SKM-1 treated with dmso at 0.1 percent for 144 hours (cell line): ENCODE data around the gene PARP1.
"Not testable (repeated sequence)": the region's sequence is repeated elsewhere in the genome, so short reads cannot be mapped to it uniquely, and the experiment has no call there.

Experiments
- DNase-seq: peaks from one replicate; lab custom pipeline; 2025; ENCODE audit not compliant: unreplicated experiment; lab: John Stamatoyannopoulos, UW

The PARP1 gene

GRCh38 chr1:226429858-226430715 lies 22.2 kb upstream of the PARP1 start:
- no peak for DNase-seq

GRCh38 chr1:226428791-226429461 lies 21.0 kb upstream of the PARP1 start:
- DNase-seq = no peak

- no peak for DNase-seq
These were observed 20.5 kb upstream of the PARP1 start for GRCh38 chr1:226428348-226428747.

DNA sequence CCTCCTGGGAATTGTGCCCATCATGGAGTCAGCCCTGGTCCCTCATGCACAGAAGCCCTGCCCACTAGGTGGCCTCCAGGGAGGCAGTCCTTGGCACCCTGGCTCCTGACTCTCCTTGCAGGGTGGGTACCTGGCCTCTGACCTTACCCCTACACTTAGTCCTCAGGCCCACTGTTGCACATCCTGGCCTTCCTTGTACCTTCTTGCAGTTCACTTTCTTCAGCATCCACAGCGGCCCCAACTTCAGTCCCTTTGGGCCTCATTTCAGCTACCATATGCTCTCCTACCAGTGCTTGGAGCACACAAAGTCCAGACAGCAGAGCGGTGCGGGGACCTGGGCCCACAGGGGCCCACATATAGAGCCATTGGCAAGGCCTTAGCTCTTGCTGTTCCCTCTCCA lies 19.2 kb upstream of the PARP1 start:
- no peak for DNase-seq

DNA sequence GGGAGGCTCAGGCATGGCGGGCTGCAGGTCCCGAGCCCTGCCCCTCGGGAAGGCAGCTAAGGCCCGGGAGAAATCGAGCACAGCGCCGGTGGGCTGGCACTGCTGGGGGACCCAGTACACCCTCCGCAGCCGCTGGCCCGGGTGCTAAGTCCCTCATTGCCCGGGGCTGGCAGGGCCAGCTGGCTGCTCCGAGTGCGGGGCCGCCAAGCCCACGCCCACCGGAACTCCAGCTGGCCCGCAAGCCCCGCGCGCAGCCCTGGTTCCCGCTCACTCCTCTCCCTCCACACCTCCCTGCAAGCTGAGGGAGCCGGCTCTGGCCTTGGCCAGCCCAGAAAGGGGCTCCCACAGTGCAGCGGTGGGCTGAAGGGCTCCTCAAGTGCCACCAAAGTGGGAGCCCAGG lies 18.5 kb upstream of the PARP1 start:
- not testable (repeated sequence) for DNase-seq

DNA sequence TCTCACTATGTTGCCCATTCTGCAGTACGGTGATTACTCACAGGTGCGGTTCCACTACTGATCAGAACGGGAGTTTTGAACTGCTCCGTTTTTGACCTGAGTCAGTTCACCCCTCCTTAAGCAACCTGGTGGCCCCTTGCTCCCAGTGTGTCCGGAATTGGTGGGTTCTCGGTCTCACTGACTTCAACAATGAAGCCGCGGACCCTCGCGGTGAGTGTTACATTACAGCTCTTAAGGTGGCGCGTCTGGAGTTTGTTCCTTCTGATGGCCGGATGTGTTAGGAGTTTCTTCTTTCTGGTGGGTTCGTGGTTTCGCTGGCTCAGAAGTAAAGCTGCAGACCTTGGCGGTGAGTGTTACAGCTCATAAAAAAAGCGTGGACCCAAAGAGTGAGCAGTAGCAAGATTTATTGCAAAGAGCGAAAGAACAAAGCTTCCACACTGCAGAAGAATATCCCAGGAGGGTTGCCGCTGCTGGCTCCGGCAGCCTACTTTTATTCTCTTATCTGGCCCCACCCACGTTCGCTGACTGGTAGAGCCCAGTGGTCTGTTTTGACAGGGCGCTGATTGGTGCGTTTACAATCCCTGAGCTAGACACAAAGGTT lies 17.6 kb upstream of the PARP1 start:
- no peak for DNase-seq

DNA sequence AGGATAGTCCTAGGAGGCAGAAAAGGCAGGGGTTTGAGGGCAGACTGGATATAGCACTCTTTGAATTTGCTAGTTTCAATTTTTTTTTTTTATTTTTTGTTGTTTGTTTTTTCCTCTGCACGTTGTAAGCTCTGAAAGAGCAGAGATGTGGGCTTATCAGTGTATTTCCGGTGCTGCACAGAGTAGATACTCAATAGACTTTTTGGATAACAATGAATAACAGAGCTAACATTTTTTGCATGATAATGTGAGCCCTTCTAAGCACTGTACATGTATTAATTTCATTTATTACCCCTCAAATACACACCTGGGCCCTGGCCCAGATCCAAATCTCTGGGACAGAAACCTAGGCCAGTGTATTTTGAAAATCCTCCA lies 17.1 kb upstream of the PARP1 start:
- no peak for DNase-seq

DNA sequence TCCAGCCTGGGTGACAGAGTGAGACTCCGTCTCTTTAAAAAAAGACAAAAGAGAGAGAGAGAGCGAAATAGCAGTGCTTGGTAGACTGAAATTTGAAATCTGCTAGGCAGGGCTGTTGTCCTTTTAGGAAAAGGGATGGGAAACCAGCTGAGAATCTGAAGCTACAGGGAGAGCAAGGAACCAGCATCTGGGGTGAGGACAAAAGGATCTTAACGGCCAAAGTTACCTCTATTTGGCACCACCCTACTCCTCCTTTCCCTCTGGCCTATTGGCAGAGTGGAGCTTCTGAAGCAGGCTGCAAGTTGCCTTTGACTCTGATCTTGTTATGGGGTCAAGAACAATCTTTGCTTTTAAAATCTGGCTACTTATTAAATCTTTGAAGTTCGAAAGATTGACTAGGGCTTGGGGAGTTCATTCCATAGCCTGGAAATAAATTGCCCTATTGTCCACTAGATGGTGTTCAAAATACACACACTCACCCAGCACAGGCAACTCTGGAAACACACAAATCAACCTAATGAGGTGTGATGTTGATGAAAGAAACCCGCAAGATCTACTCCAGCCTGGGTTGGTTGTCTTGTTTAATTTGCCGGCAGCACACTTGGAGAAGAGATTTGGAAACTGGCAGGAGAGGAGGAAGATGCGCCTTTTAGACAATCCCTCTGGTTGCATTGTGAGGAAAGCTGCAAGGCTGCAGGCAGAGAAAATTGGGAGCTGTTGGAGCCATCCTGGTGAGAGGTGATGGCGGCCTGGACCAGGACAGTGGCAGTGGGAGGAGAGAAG lies 16.5 kb upstream of the PARP1 start:
- DNase-seq = peak; percentile 50

DNA sequence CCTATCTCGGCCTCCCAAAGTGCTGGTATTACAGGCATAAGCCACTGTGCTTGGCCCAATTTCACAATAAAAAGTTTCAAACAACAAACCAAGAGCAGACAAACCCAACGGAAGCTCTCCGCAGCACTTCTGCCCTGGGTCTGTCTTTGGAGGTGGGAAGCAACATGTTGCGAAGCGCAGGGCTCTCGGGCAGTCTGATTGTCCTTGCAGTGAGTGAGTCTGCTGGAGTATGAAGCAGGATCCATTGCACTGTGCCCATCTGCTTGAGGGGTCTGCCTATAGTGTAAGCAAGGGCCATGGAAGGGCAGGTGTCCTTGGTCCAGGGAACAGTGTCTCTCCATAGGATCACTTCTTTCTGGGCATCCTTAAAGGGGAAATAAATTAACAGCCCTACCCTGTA lies 14.6 kb upstream of the PARP1 start:
- DNase-seq = peak; percentile 58

- no peak for DNase-seq
These were observed 13.0 kb upstream of the PARP1 start for GRCh38 chr1:226420897-226421296.

GRCh38 chr1:226420328-226420727 lies 12.4 kb upstream of the PARP1 start:
- DNase-seq = no peak

DNA sequence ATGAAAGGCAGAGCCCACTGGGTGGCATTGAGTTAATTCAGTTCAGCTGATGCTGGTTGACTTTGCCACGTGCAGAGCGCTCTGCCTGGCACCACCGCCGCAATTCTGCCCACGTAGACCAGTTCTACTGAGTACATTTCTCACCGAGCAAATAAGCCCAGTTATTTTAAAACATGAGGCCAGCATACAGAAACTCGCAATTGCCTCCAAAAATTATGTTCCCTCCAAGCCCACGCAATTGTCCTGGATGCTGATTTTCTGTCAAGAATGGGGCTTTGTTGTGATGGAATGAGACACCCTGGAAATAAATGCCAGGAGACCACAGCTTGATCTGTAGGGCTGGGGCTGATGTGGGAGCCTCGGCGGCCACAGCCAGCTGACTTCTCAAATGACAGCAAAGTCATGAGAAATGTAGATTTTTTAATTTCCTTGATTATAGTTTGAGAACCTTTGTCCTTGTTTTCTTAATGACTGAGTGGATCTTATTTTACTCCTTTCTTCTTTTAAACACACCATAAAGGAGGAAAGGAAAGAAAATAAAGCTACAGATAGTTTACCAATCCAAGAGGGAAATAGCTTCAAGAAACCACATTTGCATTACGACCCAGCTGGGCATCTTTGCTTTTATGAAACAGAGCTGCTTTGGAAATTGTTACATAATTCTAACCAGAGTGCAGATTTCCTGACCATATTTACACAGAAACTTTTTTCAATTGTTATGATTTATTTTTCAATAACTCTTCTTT lies 11.6 kb upstream of the PARP1 start:
- DNase-seq = no peak

DNA sequence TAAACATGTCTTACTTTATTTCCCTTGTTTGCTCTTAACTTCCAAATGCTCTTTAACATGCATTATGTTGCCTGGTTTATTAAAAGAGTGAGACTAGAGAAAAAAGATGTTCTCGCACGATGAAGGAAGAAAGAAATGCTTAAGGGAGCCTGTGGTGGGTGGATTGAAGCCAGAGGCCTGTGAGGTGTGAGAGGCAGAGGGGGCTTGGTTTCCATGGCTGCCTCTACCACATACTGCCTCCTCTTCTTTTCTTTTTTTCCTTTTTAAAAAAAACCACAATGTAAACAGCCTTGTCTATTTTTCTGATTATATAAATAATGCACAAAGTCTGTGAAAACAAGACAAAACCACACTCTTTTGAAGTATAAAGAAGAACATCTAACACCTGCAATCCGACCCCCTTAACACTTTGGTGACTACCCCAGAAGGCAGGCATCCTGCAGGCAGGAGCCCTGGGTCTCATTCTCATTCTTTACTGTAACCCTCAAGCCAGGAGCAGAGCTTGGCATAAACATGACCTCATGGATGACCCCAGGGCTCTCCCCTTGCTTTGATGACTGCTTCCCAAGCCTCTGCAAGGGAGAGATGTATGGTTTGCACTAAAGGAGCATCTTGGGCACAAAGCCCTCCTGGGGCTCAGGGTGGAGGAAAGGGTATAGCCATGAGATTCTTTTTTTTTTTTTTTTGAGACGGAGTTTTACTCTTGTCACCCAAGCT lies 10.1 kb upstream of the PARP1 start:
- no peak for DNase-seq

DNA sequence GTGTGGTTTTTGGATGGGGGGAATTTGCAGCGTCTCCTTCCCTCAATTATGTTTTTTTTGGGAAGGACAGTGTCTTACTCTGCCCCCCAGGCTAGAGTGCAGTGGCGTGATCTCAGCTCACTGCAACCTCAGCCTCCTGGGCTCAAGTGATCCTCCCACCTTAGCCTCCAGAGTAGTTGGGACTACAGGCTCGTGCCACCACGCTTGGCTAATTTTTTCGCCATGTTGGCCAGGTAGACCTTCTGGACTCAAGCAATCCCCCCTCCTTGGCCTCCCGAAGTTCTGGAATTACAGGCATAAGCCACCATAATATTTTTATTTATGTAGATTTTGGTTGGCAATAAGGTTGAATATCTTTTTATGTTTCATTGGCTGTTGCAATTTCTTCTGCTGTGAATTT lies 9.5 kb upstream of the PARP1 start:
- DNase-seq = no peak

DNA sequence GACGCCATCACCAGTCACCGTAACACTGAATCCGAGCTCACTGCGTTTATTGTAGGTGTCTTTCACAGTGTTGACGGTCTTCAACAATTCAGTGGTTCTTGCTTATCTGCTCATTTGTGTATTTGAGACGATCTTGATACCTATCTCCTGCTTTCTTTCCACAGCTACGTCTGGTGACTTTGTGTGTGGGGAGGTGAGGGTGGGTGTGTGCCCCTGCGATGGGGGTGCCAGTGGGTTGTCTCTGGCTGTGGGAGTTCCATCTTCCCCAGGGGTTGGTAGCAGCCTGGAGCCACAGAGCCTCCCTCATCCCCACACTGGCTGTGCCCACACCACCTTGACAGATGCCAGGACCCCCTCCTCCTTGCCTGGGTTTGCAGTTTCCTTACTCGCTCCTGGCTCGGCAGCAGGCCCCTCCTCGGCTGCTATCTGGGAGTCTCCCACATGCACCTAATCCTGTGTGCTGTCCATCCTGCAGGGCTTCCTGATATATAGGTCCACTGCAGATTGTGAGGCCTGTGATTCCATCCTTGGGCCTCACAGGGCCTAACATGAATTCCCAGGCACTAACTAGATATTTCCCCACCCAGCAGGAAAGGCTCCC lies 6.3 kb upstream of the PARP1 start:
- DNase-seq = no peak

DNA sequence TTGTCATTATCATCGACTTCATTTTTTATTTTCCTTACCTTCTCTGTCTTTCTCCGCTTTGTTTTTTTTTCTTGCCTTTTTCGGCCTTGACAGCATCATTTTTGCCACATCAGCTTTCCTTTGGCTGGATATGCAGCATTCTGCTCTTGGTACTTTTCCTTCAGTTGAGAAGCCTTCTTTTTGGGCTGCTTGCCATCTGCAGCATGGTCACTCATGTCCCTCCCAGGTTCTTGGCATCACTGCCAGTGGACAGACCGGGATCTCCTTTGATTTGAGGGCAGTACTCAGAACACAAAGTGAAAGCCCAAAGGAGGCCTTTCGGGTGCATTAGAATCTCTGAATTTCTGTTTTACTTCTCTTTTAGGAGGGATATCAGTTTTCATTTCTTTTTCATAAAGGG lies 3.7 kb upstream of the PARP1 start:
- no peak for DNase-seq

GRCh38 chr1:226410958-226411357 lies 3.1 kb upstream of the PARP1 start:
- DNase-seq = no peak

DNA sequence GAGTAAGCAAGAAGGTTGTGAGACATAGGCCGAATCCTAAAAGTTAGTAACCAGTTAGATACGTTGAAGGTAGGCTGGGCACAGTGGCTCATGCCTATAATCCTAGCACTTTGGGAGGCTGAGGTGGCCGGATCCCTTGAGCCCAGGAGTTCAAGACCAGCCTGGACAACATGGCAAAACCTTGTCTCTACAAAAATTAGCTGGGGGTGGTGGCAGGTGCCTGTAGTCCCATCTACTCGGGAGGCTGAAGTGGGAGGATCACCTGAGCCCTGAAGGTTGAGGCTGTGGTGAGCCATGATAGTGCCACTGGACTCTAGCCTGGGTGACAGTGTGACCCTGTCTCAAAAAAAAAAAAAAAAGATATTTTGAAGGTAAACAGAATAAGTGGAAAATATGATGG lies 1.5 kb upstream of the PARP1 start:
- no peak for DNase-seq

- DNase-seq = no peak
These were observed 642 bp upstream of the PARP1 start for GRCh38 chr1:226408285-226409184.
